Activated naive CD4-positive, alpha-beta T cell treated with anti-CD3 and anti-CD28 coated beads, Interleukin-2, amount 50 U/mL, for 16 hours (primary cell): ENCODE results near the gene GRM8.

ENCODE experiments used
- DNase-seq: peaks from one replicate; pipeline ENCODE4 v3.0.0-alpha.2; 2020

The GRM8 gene

GRCh38 chr7:126656165-126656564 lies 596.6 kb downstream of the GRM8 start:
- no peak for DNase-seq

GRCh38 chr7:126637538-126637937 lies 615.2 kb downstream of the GRM8 start:
- DNase-seq: no peak

DNA sequence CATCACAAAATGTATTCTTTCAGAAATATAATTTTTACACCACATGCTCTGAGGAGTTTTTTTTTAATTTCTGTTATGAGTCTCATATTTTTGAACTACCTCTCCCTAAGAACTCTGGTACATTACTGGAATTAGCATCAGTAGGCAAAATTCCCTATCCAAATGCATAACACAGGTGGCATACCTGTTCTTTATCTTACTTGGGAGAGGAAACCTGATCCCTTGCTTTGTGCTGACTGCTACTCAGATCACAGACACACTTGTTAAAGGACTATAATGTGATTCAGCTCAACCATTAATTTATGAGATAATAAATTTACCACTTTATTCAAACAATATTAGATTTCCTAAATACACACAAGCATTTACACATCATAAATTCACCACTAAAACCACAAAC lies 617.2 kb downstream of the GRM8 start:
- DNase-seq: no peak

GRCh38 chr7:126608339-126608776 lies 644.4 kb downstream of the GRM8 start:
- DNase-seq: no peak

DNA sequence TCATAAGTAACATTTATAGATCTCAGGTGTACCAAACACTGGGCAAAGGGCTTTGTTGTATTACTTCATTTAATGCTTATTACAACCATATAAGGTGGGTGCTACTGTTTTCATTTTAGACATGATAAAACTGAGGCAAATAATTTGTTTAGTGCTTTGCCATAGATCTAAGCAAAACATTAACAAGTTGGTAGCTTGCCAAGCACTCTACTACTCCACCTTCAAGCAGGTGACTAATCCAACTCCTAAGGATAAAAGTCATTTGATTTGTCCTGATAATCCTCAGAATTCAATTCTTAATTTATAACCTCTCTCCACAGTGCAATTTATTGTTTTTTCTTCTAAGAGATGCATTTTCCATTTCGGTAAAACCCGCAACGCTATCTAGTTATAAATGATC lies 646.4 kb downstream of the GRM8 start:
- no peak for DNase-seq

GRCh38 chr7:126605553-126605952 lies 647.2 kb downstream of the GRM8 start:
- no peak for DNase-seq

DNA sequence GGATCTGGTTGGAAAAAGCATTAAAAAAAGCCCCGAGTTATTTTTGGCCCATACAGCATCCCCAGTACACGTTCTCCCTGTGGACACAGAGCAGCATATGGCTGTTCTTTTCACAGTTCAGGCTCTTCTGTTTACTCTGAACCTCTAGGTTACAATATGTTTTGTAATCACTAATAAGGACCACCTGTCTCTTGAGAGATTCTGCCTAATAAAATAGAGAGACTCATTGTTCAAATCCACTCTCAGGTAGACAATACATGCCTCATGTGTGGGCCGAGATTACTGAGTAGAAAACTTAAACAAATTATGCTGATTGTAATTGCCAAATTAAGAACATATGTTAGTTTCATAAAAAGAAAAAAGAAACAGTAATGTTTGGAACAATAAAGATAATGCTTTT lies 647.7 kb downstream of the GRM8 start:
- DNase-seq: no peak

DNA sequence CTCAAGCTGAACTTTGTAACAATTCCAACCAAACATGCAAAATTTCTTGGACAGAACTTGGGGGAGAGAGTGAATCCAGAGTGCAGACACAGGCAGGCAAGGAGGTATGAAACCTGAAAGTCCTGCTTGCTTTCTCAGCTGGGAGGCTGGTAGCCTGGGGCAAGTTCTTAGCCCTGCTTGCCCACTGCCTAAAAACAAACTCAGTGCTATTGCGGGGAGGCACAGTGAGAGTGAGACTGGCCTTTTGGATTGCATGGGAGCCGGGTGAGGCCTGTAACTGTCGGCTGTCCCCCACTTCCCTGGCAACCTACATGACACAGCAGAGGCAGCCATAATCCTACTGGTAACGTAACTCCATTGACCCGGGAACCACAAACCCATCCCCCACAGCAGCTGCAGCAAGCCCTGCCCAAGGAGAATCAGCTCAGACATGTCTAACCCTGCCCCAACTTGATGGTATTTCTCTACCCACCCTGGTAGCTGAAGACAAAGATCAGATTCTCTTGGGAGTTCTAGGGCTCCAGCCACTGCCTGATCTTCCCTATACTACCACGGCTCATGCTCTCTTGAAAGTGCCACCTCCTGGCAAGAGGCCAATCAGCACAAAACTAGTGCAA lies 663.6 kb downstream of the GRM8 start:
- DNase-seq: no peak

DNA sequence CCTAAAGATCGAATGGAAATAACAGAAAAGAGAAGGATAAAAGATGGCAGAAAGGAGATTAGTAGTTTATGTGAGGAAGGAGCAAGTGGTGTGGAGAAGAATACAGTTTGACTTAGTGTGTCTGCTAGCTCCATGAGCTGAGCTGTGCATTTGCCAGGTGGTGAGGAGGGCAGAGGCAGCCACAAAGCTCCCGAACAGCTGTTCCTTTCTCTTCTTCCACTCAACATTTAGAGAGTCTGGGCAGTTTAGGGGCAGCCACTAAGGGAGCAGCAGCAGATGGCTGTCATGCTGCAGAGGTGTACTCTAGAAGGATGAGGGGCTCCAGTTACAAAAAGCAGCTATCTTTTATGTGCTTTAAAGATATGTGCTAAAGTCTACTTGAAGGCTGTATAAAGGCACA lies 674.4 kb downstream of the GRM8 start:
- no peak for DNase-seq

DNA sequence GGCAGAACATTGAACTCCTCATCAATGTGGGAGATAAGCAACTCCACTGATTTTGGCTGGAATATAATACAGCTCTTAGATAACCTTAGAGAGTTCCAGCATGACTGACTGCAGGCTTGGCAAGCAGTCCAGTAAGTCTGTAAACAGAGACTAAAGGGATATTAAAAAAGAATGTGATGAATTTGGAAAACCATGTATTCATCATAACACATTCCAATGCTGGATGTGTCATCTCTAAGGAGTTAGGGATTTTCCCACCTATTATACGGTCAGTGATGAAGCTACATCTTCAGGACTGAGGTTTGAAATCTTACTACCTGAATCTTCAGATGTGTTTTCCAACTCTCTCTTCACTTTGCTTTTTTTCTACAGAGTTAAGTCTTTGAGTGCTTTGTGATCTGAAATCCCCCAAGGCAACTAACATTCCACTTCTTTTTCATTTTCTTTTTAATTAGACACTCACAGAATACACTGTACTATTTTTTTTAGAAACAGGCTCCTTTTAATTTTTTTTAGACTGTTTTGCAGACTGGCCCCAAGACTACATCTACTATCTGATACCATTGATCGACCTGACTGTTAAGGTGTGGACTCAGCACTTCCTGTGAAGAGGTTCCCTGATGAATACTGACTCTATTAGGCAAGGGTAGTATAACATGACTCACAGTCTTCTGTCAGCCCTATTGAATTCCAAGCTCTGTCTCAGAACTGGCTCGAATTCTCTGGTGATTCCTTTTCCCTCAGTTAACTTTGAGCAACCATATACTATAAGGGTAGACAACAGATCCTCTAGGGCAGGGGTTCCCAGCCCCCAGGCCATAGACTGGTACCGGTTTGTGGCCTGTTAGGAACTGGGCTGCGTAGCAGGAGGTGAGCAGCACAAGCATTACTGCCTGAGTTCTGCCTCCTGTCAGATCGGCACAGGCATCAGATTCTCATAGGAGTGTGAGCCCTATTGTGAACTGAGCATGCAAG lies 678.2 kb downstream of the GRM8 start:
- DNase-seq: no peak

DNA sequence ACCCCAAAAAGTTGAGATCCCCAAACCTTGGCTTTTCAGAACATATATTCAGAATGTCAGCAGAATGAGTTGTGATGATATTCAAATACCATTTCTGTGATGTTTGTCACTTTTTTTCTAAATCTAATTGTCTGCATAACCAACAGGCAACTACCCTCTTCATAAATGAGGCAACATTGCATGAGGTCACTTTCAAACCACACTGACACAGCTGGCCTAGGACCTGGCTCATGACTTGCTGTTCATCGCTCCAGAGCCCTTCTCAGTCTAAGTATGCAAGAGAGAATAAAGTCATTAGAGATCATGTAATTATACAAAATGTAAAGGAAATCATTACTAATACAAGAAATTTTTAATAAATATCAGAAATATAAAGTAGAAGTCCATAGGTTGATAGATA lies 681.9 kb downstream of the GRM8 start:
- no peak for DNase-seq

- DNase-seq: no peak
Measured at GRCh38 chr7:126569402-126569801, 683.3 kb downstream of the GRM8 start.

- DNase-seq: no peak
Measured at GRCh38 chr7:126557271-126557670, 695.5 kb downstream of the GRM8 start.

- no peak for DNase-seq
Measured at GRCh38 chr7:126541406-126541805, 711.3 kb downstream of the GRM8 start.

- DNase-seq: no peak
Measured at GRCh38 chr7:126535176-126535575, 717.6 kb downstream of the GRM8 start.

GRCh38 chr7:126533715-126534114 lies 719.0 kb downstream of the GRM8 start:
- DNase-seq: no peak

- DNase-seq: no peak
Measured at GRCh38 chr7:126529833-126530232, 722.9 kb downstream of the GRM8 start.

DNA sequence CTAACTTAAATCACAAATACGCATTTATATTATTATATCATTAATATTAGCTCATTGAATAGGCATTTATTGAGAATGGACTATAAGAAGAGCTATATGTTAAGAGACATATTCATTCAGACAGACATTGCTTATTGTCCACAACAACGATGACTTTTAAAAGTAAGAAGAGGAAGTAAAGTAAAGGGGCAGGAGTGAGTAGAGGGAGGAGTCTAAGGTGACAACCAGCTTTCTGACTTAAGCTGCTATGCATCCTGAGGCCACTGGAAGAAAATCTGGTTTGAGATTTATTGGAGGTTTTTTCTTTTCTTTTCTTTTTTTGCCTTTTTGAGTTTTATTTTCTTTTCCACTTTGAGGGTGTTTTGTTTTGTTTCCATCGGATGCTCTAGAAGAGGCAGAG lies 723.5 kb downstream of the GRM8 start:
- DNase-seq: no peak

DNA sequence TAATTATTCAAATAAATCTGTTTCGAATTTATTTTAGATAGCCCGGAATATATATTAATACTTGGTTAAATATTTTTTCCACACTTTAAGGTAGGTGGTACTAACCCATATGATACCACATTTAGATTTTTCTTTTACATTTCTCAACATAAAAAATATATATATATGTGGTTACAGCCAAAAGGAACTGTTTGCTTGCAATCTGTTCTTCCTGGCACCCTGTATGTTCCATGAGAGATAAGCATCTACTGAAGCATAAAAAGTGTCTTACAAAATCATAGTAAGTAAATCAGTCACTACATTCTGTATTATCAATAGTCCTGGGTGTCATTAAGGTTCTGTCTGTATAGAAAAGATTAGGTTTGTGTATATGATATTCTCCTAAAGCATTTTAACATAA lies 726.8 kb downstream of the GRM8 start:
- DNase-seq: no peak

GRCh38 chr7:126524967-126525366 lies 727.8 kb downstream of the GRM8 start:
- DNase-seq: no peak

- no peak for DNase-seq
Measured at GRCh38 chr7:126511046-126511445, 741.7 kb downstream of the GRM8 start.

GRCh38 chr7:126501617-126502016 lies 751.1 kb downstream of the GRM8 start:
- DNase-seq: no peak

GRCh38 chr7:126499481-126499880 lies 753.3 kb downstream of the GRM8 start:
- no peak for DNase-seq

- DNase-seq: no peak
Measured at GRCh38 chr7:126495733-126496132, 757.0 kb downstream of the GRM8 start.
